HL-60/S4 (cell line): Measurements from ENCODE around the gene ARSA.
"Not testable (repeated sequence)": the region's sequence is repeated elsewhere in the genome, so short reads cannot be mapped to it uniquely, and the experiment has no call there.

ENCODE experiments used
- in situ Hi-C: fragments of 300-500 bp; cut with MboI; formaldehyde crosslinking; loops from 2 replicates; pipeline ENCODE4 v1.14.3; 2022; ENCODE audit warnings: low sequenced_read_pairs

The ARSA gene

GRCh38 chr22:50656122-50657070 lies 28.4 kb upstream of the ARSA start:
- in situ Hi-C loops, result no loop called here

DNA sequence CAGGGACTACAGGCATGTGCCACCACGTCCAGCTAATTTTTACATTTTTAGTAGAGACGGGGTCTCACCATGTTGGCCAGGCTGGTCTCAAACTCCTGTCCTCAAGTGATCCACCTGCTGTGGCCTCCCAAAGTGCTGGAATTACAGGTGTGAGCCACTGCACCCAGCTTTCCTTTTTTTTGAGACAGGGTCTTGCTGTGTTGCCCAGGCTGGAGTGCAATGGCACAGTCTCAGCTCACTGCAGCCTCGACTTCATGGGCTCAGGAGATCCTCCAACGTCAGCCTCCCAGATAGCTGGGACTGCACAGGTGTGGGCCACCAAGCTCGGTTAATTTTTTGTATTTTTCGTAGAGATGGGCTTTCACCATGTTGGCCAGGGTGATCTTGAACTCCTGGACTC lies 26.7 kb upstream of the ARSA start:
- in situ Hi-C loops, result not testable (repeated sequence)

- in situ Hi-C loops, result no loop called here
Measured at GRCh38 chr22:50653256-50653655, 25.3 kb upstream of the ARSA start.

- in situ Hi-C loops, result not testable (repeated sequence)
Measured at GRCh38 chr22:50643821-50644101, 15.8 kb upstream of the ARSA start.

GRCh38 chr22:50643021-50643820 lies 15.3 kb upstream of the ARSA start:
- in situ Hi-C loops, result not testable (repeated sequence)

DNA sequence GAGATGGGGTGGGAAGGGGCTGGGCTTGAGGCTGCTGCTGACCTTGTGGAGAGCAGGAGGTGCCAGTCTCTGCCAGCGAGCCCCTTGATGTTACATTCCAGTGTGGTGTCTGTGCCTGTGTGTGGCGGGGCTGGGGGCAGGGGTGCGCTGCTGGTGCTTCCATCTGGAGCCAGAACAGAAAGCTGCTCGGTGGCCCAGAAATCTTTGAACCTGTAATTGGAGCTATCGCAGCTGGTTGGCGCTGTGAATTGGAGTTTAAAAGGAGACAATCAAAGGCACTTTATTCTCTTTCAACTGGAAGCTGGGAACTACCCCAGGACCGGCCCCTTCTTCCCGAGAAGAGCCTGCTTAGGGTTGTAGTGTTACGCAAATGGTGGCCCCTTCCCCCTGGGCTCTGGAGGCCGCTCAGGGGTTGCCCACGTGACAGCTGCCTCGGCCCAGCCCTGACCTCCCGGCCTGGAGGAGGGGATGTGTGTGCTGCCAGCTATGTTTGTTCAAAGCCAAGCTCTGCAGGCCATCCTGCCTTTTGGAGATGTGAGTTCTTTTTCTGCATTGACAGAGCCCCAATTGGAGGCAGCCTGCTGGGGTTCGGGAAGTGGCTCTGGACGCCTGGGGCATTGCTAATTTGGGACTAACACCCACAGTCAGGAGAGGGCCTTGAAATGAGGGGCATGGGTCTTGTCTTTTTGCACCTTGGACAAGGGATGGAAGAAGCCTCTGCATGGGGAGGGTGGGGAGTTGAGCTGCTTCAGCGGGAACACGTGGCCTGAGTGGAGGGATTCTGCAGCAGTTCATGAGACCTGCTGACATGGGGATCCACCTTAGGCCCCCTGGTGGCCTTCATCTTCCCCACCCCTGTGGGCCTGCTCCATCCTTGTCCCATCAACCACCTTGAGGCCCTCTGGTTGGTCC lies 14.0 kb upstream of the ARSA start:
- in situ Hi-C loops, result no loop called here

DNA sequence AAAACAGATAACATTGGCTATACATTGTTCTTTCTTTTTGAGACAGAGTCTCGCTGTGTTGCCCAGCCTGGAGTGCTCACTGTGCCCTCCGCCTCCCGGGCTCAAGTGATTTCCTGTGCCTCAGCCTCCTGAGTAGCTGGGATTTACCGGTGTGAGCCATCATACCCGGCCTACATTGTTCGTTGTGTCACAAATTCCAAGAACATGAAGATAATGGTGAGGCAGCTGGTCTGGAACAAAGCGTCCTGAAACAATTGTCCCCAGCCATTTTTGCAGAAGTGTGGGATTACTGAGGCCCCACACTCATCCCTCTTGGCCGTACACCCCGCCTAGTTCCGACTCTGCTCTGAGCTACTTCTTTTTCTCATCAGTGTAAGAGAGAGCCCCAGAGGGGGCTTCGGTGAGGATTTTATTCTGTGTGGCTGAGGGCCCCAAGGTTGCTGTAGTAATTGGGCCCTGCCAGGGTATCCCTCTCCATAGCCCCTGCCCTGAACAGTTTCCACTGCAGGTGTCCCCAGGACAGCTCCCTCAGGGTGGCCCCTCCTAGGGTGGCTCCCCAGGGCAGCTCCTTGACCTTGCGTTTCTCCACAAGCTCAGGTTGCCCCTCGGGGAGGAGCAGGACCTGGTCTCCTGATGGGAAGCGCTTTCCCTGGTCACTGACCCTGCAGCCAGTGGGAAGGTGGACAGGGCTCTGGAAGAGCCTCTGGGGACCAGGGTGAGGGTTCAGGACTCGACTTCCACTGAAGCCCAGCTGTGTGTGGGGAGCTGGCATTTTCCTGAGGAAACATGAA lies 13.1 kb upstream of the ARSA start:
- in situ Hi-C loops, result no loop called here

DNA sequence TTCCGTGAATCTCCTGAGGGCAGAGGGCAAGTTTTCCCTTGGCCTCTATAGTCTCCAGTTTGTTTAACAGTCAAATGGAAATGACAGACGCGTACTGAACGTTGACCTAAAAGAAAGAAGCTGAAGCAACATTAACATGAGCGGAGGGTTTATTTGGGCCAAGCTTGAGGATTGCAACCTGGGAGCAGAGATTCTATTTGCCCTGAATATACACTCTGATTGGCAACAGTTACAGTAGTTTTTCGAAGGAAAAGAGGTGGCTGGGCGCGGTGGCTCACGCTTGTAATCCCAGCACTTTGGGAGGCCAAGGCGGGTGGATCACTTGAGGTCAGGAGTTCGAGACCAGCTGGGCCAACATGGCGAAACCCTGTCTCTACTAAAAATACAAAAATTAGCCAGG lies 12.3 kb upstream of the ARSA start:
- in situ Hi-C loops, result not testable (repeated sequence)

GRCh38 chr22:50635591-50635990 lies 7.6 kb upstream of the ARSA start:
- in situ Hi-C loops, result no loop called here

GRCh38 chr22:50633771-50634170 lies 5.8 kb upstream of the ARSA start:
- in situ Hi-C loops, result no loop called here

GRCh38 chr22:50633086-50633485 lies 5.1 kb upstream of the ARSA start:
- in situ Hi-C loops, result no loop called here

GRCh38 chr22:50630376-50630775 lies 2.4 kb upstream of the ARSA start:
- in situ Hi-C loops, result no loop called here

DNA sequence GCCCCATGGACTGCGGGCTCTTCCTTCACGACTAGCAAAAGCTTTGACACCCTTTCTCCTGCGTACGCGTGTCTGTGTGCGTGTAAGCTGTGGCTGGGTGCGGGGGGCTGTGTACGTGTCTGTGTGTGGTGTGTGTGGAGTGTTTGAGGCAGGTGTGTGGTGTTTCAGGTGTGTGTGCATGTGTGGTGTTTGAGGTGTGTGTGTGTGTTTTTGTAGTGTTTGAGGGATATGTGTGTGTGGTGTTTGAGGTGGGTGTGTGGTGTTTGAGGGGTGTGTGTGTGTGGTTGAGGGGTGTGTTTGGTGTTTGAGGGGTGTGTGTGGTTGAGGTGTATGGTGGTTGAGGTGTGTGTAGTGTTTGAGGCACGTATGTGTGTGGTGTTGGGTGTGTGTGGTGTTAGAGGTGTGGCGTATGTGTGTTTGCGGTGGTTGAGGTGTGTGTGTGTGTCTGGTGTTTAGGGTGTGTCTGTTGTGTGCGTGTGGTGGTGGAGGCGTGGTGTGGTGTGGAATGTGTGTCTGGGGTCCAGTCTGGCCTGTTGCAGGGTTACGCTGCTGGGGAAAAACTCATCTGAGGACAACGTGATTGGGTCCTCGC lies 687 bp upstream of the ARSA start:
- in situ Hi-C loops, result no loop called here

DNA sequence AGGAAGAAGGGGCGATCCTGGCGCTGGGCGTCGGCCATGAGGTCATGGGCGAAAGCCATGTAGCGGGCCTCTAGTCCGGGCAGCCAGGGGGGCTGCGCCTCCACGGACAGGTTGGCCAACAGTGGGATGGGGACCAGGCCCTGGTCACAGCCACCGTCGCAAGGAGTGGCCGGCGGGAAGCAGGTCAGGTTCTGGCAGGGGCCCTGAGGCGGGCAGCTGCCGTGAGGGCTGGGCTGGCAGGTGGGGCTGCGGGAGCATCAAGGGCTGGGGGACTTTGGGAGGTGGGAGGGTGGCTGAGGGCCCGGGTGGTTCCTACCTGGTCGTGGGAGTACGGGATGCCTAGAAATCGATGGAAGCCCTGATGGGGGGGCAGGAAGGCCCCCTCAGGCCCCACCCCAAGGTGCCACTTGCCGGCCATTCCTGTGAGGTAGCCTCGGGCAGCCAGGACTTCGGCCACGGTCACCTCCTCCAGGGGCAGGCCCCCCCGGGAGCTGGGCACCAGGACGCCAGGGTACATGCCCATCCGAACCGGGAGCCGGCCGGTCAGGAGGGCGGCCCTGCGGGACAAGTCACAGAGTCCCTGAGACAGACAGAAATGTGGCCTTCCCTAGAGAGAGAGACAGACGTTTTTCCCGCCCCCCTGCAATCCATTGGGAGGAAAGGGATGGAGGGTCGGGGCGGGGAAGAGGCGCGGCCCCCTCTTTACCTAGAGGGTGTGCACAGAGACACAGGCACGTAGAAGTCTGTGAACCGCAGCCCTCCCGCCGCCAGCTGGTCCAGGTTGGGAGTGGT lies 906 bp downstream of the ARSA start:
- in situ Hi-C loops, result no loop called here

DNA sequence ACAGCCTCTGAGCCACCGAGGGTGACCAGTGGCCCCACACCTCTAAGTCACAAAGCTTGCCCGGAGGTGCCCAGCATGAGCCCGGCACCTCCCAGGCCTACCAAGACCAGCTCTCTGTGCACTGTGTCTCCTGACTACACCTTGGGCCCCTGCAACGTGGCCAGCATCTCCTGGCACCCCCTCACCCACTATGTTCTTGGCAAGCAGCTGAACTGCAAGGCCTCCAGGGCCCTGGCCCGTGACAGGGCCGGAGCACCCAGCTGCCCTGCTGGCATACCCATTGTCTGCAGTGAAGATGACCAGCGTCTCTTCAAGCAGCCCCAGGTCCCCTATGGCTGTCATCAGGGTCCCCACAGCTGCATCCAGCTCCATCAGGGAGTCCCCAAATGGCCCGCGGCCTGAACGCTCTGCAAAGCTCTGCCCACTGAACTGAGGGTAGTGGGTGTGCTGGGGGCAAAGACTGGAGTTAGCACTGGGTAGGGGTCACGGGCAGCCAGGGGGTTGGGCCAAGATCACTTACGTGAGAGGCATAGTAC lies 1.6 kb downstream of the ARSA start:
- in situ Hi-C loops, result no loop called here

- in situ Hi-C loops, result no loop called here
Measured at GRCh38 chr22:50625568-50626313, 2.2 kb downstream of the ARSA start.

- in situ Hi-C loops, result no loop called here
Measured at GRCh38 chr22:50625131-50625567, 2.8 kb downstream of the ARSA start.
